Lower leg skin (tissue), 4 donors: ENCODE measurements around the gene SENP2. TPM values are rescaled to one million over a fixed set of nuclear protein-coding genes. Genes with fewer than 3 reads are reported as not detected.
"Not testable (repeated sequence)": the region's sequence is repeated elsewhere in the genome, so short reads cannot be mapped to it uniquely, and the experiment has no call there.

ENCODE experiments used
- DNase-seq, 2 donors: peaks; one replicate each; pipeline ENCODE4 v3.0.0-alpha.2; 2019; ENCODE audit warnings: low spot score in 2 of 2
- H3K4me3 ChIP-seq: fragments of 200-600 bp; sonication (generic); 2 replicates; pipeline ENCODE4 v1.5.1; 2017; ENCODE audit warnings: mild to moderate bottlenecking, low read depth; ENCODE audit not compliant: poor library complexity, severe bottlenecking
- POLR2A ChIP-seq, 2 donors: fragments of 450-650 bp; IDR thresholded peaks; one replicate each; pipeline ENCODE4 v1.6.1; 2016 to 2017; ENCODE audit warnings: antibody characterized with exemption in 2 of 2, mild to moderate bottlenecking in 1 of 2, moderate library complexity in 1 of 2
- WGBS, 2 donors: methylation state at CpG; one replicate each; pipeline ENCODE4 v1.1.5; 2018; 5-methylcytosine and 5-hydroxymethylcytosine counted together
- intact Hi-C: fragments of 100-400 bp; cut with DNase I; formaldehyde crosslinking; loops from one replicate; pipeline ENCODE4 v1.15.0; 2023; ENCODE audit warnings: low total_unique reads
- total RNA-seq, 4 donors: library from RNA; depleted of rRNA; stranded (reverse); fragments of >200 nt; gene quantifications; one replicate each; pipeline ENCODE4 v1.1.0, GENCODE V29; 2016
- TF ChIP-seq, protein P1 (sequence below), 3 donors: fragments of 450-650 bp; IDR thresholded peaks; one replicate each; pipeline ENCODE4 v1.5.1; 2016; ENCODE audit warnings: antibody characterized with exemption in 3 of 3, mild to moderate bottlenecking in 3 of 3, moderate library complexity in 2 of 3

SENP2 gene
- total RNA-seq, 4 donors from 2014 or later = 19.9 to 45.9 (median 30.9) TPM

DNA sequence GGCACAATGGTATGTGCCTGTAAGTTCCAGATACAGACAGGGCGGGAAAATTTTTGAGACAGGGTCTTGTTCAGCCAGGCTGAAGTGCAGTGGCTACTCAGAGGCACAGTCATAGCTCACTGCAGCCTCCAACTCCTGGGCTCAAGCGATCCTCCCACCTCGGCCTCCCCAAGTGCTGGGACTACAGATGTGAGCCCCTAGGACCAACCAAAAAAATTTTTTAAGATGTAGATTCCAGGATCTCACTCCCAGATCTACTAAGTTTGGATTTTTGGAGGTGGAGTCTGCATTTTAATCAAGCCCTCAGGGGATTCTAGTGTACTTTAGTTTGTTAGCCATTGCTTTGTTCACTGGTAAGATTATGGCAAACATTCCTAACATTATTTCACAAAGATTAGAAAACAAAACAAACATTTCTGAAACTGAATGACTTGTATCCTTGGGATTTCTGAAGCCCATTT is 36.4 kb upstream of the SENP2 start:
- TF ChIP-seq POLR2A (IDR thresholded peaks at IDR 0.05) = no peak
- no peak overlapping the region for H3K4me3 ChIP-seq
- 62 to 84% methylated on average over 3 of the region's 3 CpGs for WGBS, 2 donors
- intact Hi-C loops = no loop called here
- peak in 1 of 2 donors; percentile 77 for DNase-seq

DNA sequence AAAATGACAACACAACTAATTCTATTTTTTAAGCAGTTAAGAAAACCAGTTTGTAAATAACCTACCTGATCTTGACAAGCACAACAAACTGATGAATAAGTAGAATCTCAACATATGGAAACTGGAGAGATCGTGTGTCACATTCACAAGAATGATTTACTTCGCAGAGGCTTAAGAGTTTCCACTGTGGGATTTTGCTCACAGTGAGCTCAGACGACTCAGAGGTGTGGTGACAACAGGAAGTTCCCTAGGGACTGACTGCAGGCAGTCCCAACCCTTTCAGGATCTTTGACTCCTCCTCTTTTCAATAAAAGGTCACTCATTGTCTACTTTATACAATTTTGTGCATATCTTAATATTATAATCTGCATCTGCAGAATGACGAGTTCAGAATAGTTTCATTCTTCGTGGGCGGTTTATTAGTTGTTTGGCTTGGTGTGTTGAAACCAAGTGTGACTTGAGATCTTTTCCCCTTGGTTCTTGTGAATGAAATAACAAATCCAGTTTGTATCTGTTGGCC is 33.7 kb upstream of the SENP2 start, which contains the start of gene LIPH:
Gene LIPH, minus strand, starts transcription at position 231 of the 520 bp plus-strand sequence. Its CDS starts 117 bp downstream, at position 114.
- peak in 1 of 2 donors; percentile 1 for DNase-seq
- intact Hi-C loops = no loop called here
- H3K4me3 ChIP-seq = no peak within 1 kb of the TSS
- 23 to 26% methylated on average over 6 of the region's 6 CpGs for WGBS, 2 donors
- TF ChIP-seq, protein P1, sequence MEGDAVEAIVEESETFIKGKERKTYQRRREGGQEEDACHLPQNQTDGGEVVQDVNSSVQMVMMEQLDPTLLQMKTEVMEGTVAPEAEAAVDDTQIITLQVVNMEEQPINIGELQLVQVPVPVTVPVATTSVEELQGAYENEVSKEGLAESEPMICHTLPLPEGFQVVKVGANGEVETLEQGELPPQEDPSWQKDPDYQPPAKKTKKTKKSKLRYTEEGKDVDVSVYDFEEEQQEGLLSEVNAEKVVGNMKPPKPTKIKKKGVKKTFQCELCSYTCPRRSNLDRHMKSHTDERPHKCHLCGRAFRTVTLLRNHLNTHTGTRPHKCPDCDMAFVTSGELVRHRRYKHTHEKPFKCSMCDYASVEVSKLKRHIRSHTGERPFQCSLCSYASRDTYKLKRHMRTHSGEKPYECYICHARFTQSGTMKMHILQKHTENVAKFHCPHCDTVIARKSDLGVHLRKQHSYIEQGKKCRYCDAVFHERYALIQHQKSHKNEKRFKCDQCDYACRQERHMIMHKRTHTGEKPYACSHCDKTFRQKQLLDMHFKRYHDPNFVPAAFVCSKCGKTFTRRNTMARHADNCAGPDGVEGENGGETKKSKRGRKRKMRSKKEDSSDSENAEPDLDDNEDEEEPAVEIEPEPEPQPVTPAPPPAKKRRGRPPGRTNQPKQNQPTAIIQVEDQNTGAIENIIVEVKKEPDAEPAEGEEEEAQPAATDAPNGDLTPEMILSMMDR (IDR thresholded peaks at IDR 0.05) = no peak
- no peak for TF ChIP-seq POLR2A (IDR thresholded peaks at IDR 0.05)

DNA sequence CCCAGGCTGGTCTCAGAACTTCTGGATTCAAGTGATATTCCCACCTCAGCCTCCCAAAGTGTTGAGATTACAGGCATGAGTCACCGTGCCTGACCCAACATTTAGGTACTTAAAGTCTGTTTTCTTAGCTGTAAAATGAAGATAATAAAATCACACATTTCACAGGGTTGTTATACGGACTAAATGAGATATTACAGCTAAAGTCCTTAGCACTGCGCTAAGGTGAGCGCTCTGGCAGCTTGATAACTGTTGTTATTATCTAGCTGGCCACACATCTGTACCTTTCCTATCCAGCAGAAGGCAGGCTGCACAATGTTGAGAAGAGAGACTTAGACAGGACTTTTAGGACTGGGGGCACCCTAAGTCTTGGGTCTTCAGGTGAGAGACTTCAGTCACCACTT is 31.0 kb upstream of the SENP2 start:
- intact Hi-C loops = no loop called here
- WGBS, 2 donors = 91 to 93% methylated on average over 4 of the region's 4 CpGs
- H3K4me3 ChIP-seq = no peak overlapping the region
- DNase-seq = no peak
- TF ChIP-seq, protein P1 (IDR thresholded peaks at IDR 0.05) = no peak
- TF ChIP-seq POLR2A (IDR thresholded peaks at IDR 0.05) = no peak

DNA sequence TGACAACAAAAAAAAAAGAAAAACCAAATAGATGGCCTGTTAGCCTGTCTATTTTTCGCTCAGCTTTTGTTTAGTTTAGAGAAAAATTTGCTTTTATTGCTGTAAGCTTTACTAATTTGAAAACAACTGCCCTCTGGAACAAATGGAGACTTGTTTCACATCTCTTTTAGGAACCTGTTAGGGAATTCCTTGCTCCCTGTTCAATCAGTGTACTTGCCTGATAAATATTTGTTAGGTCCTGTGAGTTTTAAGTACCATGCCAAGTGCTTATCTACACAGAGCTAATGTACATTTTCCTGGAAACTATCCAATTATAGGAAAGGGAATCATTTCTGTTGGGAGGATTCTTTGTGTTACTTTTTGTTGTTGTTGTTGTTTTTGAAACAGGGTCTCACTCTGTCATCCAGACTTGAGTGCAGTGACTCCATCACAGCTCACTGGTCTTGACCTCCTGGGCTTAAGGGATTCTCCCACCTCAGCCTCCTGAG is 30.2 kb upstream of the SENP2 start:
- no peak overlapping the region for H3K4me3 ChIP-seq
- no peak for DNase-seq
- TF ChIP-seq, protein P1 (IDR thresholded peaks at IDR 0.05) = no peak
- no peak for TF ChIP-seq POLR2A (IDR thresholded peaks at IDR 0.05)
- WGBS, 2 donors = 83 to 89% methylated on average over 1 of the region's 1 CpG
- intact Hi-C loops = no loop called here

DNA sequence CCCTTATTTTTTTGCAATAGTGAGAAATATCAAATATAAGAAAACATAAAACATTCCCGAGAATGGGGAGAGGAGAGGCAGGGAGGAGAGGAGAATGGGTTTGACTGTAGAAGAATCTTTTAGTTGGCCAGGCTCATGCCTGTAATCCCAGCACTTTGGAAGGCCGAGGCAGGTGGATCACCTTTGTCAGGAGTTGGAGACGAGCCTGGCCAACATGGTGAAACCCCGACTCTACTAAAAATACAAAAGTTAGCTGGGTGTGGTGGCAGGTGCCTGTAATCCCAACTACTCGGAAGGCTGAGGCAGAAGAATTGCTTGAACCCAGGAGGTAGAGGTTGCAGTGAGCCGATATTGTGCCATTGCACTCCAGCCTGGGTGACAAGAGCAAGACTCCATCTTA is 29.5 kb upstream of the SENP2 start:
- peak in 1 of 2 donors; percentile 61 for DNase-seq
- intact Hi-C loops, H3K4me3 ChIP-seq: not testable (repeated sequence)
- WGBS, 2 donors = 54 to 63% methylated on average over 6 of the region's 6 CpGs

DNA sequence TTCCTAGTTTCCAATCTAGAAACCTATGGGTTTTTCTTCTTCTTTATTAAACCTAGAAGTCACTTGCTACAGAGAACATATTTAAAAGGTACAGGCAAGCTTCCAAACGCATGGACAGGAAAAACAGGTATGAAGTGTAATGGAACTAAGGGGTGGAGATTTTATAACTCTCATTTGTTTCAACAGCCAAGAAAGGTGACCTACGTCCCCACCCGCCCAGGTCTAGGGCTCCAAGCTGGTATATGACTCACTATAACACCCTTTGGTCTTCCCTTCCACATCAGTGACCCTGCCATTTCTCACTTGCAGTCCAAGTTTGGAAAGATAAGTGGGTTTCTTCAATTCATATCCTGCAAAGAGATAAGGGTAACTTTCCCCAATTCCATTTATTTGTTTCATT is 27.7 kb upstream of the SENP2 start:
- intact Hi-C loops = no loop called here
- DNase-seq = peak; percentile 67 to 78
- H3K4me3 ChIP-seq = no peak overlapping the region
- TF ChIP-seq, protein P1 (IDR thresholded peaks at IDR 0.05) = no peak
- WGBS, 2 donors = 48 to 57% methylated on average over 3 of the region's 3 CpGs

DNA sequence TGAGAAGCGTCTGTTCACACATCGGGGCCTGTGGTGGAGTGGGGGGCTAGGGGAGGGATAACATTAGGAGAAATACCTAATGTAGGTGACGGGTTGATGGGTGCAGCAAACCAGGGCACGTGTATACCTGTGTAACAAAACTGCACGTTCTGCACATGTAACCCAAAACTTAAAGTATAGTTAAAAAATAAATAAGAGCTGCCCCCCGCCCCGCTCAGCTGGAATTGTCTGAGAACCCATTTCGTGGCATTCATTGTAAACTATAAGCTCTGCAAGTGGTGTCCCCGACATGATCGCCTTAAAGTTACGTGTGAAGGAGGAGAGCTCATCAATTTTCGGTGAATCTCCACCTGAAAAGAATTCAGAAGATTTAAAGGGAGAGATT is 26.4 kb upstream of the SENP2 start:
- DNase-seq = peak in 1 of 2 donors; percentile 56
- 76 to 78% methylated on average over 12 of the region's 12 CpGs for WGBS, 2 donors
- intact Hi-C loops = no loop called here
- no peak for TF ChIP-seq POLR2A (IDR thresholded peaks at IDR 0.05)
- TF ChIP-seq, protein P1 (IDR thresholded peaks at IDR 0.05) = no peak
- H3K4me3 ChIP-seq = no peak overlapping the region
